Liver (tissue), 9 donors: Measurements from ENCODE around the gene EXOC3. TPM values are rescaled to one million over a fixed set of nuclear protein-coding genes. Genes with fewer than 3 reads are reported as not detected.

Experiments
- DNase-seq: peaks from one replicate; pipeline ENCODE4 v3.0.0-alpha.2; 2017; ENCODE audit warnings: low spot score
- H3K27ac ChIP-seq, 2 donors: one replicate each; pipeline ENCODE4 v1.7.0; 2013; ENCODE audit warnings: inconsistent platforms in 2 of 2, low read length in 2 of 2, control low read depth in 1 of 2, low read depth in 1 of 2, mild to moderate bottlenecking in 1 of 2
- H3K27me3 ChIP-seq, 4 donors: one replicate each; pipeline versions ENCODE4 v1.6.1 to v1.7.0; 2013; ENCODE audit warnings: low read length in 3 of 4, inconsistent platforms in 1 of 4, mild to moderate bottlenecking in 1 of 4, moderate library complexity in 1 of 4; ENCODE audit not compliant: control insufficient read depth in 4 of 4, insufficient read depth in 4 of 4
- H3K36me3 ChIP-seq, 4 donors: one replicate each; pipeline versions ENCODE4 v1.6.1 to v1.7.0; 2013; ENCODE audit warnings: low read length in 3 of 4, mild to moderate bottlenecking in 3 of 4, low read depth in 1 of 4, moderate library complexity in 1 of 4; ENCODE audit not compliant: control insufficient read depth in 4 of 4, insufficient read depth in 3 of 4
- H3K4me1 ChIP-seq, 4 donors: one replicate each; pipeline versions ENCODE4 v1.6.1 to v1.7.0; 2013; ENCODE audit warnings: low read length in 3 of 4, mild to moderate bottlenecking in 3 of 4, moderate library complexity in 1 of 4; ENCODE audit not compliant: control insufficient read depth in 4 of 4, insufficient read depth in 4 of 4
- H3K4me3 ChIP-seq, 3 donors: one replicate each; pipeline versions ENCODE4 v1.6.1 to v1.7.0; 2013; ENCODE audit warnings: low read length in 3 of 3, control low read depth in 1 of 3, low read depth in 1 of 3, mild to moderate bottlenecking in 1 of 3
- H3K9ac ChIP-seq, 2 donors: one replicate each; pipeline ENCODE4 v1.7.0; 2013; ENCODE audit warnings: low read length in 2 of 2, mild to moderate bottlenecking in 2 of 2, moderate library complexity in 2 of 2, control low read depth in 1 of 2, low read depth in 1 of 2
- H3K9me3 ChIP-seq, 4 donors: one replicate each; pipeline versions ENCODE4 v1.6.1 to v1.7.0; 2013; ENCODE audit warnings: low read length in 3 of 4; ENCODE audit not compliant: control insufficient read depth in 4 of 4
- ATF3 ChIP-seq: IDR thresholded peaks from 2 replicates; pipeline ENCODE4 v1.6.1; 2016; ENCODE audit warnings: antibody characterized with exemption
- CTCF ChIP-seq: fragments of 150-350 bp; IDR thresholded peaks from 2 replicates; pipeline ENCODE4 v1.5.1; 2017; ENCODE audit warnings: improper control_type of control experiment, low read depth, low read length; ENCODE audit not compliant: missing input control
- EGR1 ChIP-seq, 2 donors: IDR thresholded peaks; 2 replicates each; pipeline ENCODE4 v1.6.1; 2016 to 2018; ENCODE audit warnings: antibody characterized with exemption in 2 of 2, low read depth in 2 of 2
- FOXA1 ChIP-seq: IDR thresholded peaks from 2 replicates; pipeline ENCODE4 v1.6.1; 2016; ENCODE audit warnings: antibody characterized with exemption
- GABPA ChIP-seq, 2 donors: IDR thresholded peaks in 1 of 2; conservative IDR thresholded peaks in 1 of 2; 2 replicates each; pipeline ENCODE4 v1.6.1; 2016; ENCODE audit warnings: antibody characterized with exemption in 2 of 2, mild to moderate bottlenecking in 1 of 2, moderate library complexity in 1 of 2
- HNF4A ChIP-seq, 2 donors: conservative IDR thresholded peaks; 2 replicates each; pipeline ENCODE4 v1.6.1; 2016; ENCODE audit warnings: antibody characterized with exemption in 2 of 2, mild to moderate bottlenecking in 2 of 2
- HNF4G ChIP-seq: IDR thresholded peaks from 2 replicates; pipeline ENCODE4 v1.6.1; 2016; ENCODE audit warnings: antibody characterized with exemption
- JUND ChIP-seq, 2 donors: IDR thresholded peaks; 2 replicates each; pipeline ENCODE4 v1.6.1; 2016; ENCODE audit warnings: antibody characterized with exemption in 2 of 2
- NR2F2 ChIP-seq: IDR thresholded peaks from 2 replicates; pipeline ENCODE4 v1.6.1; 2016; ENCODE audit warnings: antibody characterized with exemption
- RAD21 ChIP-seq, 2 donors: IDR thresholded peaks; 2 replicates each; pipeline ENCODE4 v1.6.1; 2016; ENCODE audit warnings: antibody characterized with exemption in 2 of 2, mild to moderate bottlenecking in 2 of 2
- RXRA ChIP-seq, 2 donors: IDR thresholded peaks; 2 replicates each; pipeline ENCODE4 v1.6.1; 2017 to 2018; ENCODE audit warnings: antibody characterized with exemption in 2 of 2, mild to moderate bottlenecking in 1 of 2
- SP1 ChIP-seq: IDR thresholded peaks from 2 replicates; pipeline ENCODE4 v1.6.1; 2018; ENCODE audit warnings: antibody characterized with exemption, mild to moderate bottlenecking
- TAF1 ChIP-seq: conservative IDR thresholded peaks from 2 replicates; pipeline ENCODE4 v1.6.1; 2016; ENCODE audit warnings: antibody characterized with exemption, mild to moderate bottlenecking
- YY1 ChIP-seq: IDR thresholded peaks from 2 replicates; pipeline ENCODE4 v1.6.1; 2016; ENCODE audit warnings: antibody characterized with exemption, mild to moderate bottlenecking
- WGBS: extraction: QIAGEN DNeasy Blood & Tissue Kit; methylation state at CpG from one replicate; pipeline ENCODE4 v1.1.7; 2013; 5-methylcytosine and 5-hydroxymethylcytosine counted together
- polyA plus RNA-seq, 2 donors: library from polyadenylated mRNA; stranded (reverse) in 1 of 2; unstranded in 1 of 2; fragments of 200-250 nt in 1 of 2; fragments of >200 nt in 1 of 2; fragmentation: Nextera tagmentation in 1 of 2; extraction: Ambion mirVana in 1 of 2; gene quantifications; one replicate each; pipeline versions ENCODE4 v1.2.1 to v1.2.3, GENCODE V29; 2013 to 2015
- total RNA-seq, 2 donors: library from RNA; depleted of rRNA; stranded (reverse); fragments of >200 nt; gene quantifications; one replicate each; pipeline ENCODE4 v1.2.3, GENCODE V29; 2014
- TF ChIP-seq, protein P1 (sequence below): IDR thresholded peaks from 2 replicates; pipeline ENCODE4 v1.6.1; 2016; ENCODE audit warnings: antibody characterized with exemption, mild to moderate bottlenecking
- TF ChIP-seq, protein P2 (sequence below): IDR thresholded peaks from 2 replicates; pipeline ENCODE4 v1.6.1; 2016; ENCODE audit warnings: antibody characterized with exemption
- donor health status: healthy.
- donor health status: healthy.
- donor health status: healthy.
- donor health status: healthy.
- donor health status: healthy.

The EXOC3 gene
- total and polyA plus RNA-seq, 4 donors, result 12.4 to 23.9 (median 18.5) TPM

GRCh38 chr5:468401-468800 lies 25.4 kb downstream of the EXOC3 start:
- H3K9me3 ChIP-seq, result no peaks in the 10 kb centered on the region
- no peak overlapping the region for H3K4me3 ChIP-seq
- no peak overlapping the region for H3K27ac ChIP-seq
- TF ChIP-seq YY1 (no peak), GABPA (IDR thresholded peaks at IDR 0.05 in 1 of 2, conservative IDR thresholded peaks at IDR 0.05 in 1 of 2) (no peak), EGR1 (IDR thresholded peaks at IDR 0.05; ENCODE audit: low read depth in 2 of 2) (no peak), HNF4A (conservative IDR thresholded peaks at IDR 0.05) (no peak), SP1 (no peak), NR2F2 (no peak), ATF3 (no peak), TAF1 (no peak), RXRA (IDR thresholded peaks at IDR 0.05) (no peak), HNF4G (no peak), FOXA1 (no peak), JUND (IDR thresholded peaks at IDR 0.05) (no peak)
- TF ChIP-seq, protein P1, sequence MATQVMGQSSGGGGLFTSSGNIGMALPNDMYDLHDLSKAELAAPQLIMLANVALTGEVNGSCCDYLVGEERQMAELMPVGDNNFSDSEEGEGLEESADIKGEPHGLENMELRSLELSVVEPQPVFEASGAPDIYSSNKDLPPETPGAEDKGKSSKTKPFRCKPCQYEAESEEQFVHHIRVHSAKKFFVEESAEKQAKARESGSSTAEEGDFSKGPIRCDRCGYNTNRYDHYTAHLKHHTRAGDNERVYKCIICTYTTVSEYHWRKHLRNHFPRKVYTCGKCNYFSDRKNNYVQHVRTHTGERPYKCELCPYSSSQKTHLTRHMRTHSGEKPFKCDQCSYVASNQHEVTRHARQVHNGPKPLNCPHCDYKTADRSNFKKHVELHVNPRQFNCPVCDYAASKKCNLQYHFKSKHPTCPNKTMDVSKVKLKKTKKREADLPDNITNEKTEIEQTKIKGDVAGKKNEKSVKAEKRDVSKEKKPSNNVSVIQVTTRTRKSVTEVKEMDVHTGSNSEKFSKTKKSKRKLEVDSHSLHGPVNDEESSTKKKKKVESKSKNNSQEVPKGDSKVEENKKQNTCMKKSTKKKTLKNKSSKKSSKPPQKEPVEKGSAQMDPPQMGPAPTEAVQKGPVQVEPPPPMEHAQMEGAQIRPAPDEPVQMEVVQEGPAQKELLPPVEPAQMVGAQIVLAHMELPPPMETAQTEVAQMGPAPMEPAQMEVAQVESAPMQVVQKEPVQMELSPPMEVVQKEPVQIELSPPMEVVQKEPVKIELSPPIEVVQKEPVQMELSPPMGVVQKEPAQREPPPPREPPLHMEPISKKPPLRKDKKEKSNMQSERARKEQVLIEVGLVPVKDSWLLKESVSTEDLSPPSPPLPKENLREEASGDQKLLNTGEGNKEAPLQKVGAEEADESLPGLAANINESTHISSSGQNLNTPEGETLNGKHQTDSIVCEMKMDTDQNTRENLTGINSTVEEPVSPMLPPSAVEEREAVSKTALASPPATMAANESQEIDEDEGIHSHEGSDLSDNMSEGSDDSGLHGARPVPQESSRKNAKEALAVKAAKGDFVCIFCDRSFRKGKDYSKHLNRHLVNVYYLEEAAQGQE, result no peak
- TF ChIP-seq, protein P2, sequence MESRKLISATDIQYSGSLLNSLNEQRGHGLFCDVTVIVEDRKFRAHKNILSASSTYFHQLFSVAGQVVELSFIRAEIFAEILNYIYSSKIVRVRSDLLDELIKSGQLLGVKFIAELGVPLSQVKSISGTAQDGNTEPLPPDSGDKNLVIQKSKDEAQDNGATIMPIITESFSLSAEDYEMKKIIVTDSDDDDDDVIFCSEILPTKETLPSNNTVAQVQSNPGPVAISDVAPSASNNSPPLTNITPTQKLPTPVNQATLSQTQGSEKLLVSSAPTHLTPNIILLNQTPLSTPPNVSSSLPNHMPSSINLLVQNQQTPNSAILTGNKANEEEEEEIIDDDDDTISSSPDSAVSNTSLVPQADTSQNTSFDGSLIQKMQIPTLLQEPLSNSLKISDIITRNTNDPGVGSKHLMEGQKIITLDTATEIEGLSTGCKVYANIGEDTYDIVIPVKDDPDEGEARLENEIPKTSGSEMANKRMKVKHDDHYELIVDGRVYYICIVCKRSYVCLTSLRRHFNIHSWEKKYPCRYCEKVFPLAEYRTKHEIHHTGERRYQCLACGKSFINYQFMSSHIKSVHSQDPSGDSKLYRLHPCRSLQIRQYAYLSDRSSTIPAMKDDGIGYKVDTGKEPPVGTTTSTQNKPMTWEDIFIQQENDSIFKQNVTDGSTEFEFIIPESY, result no peak
- H3K4me1 ChIP-seq, result peaks cover 5 to 15% (median 10%) of the 10 kb centered on the region in 4 donors
- H3K36me3 ChIP-seq, result peaks cover 4 to 31% (median 21%) of the 10 kb centered on the region in 4 donors
- H3K9ac ChIP-seq, result no peak overlapping the region
- H3K27me3 ChIP-seq, result no peaks in the 10 kb centered on the region
- no peak for DNase-seq
- WGBS, result 94% methylated on average over 5 of the region's 6 CpGs

DNA sequence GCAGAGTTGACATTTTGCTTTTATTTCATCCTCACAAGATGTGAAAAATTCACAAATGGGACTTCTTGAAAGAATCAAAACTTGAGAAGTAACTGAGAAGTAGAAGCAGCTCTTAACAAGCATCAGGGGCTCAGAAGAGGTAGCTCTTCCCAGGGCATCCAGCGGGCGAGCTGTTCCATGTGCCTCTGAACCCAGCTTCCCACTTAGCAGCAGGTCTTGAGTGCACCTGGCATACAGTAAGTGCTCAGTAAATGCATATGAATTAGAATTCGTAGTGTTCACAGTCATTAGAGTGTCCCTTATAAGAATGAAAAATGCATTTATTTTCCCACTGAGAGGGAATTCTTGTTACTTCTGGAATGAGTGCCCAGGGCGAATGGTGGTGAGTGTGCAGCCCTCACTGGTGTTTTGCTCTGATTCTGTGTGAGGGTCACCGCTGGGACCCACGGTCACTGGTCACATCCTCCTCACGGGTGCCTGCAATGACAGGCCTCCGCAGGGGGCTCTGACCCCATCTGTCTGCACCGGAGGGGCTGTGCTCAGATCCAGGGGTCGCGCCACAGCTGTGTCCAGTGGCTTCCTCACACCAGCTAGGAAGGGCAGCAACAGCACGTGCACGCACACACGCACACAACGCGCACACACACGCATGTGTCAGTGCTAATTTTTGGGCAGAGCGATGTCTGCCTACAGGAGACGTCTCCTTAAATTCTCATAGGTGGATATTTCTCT lies 26.9 kb downstream of the EXOC3 start:
- DNase-seq, result no peak
- H3K27ac ChIP-seq, result no peak overlapping the region
- no peak overlapping the region for H3K4me3 ChIP-seq
- peaks cover 12 to 25% (median 18%) of the 10 kb centered on the region in 4 donors for H3K4me1 ChIP-seq
- no peaks in the 10 kb centered on the region for H3K9me3 ChIP-seq
- no peaks in the 10 kb centered on the region for H3K27me3 ChIP-seq
- peaks cover 0 to 20% (median 14%) of the 10 kb centered on the region in 4 donors for H3K36me3 ChIP-seq
- 94% methylated on average over 19 of the region's 19 CpGs for WGBS
- H3K9ac ChIP-seq, result no peak overlapping the region
- TF ChIP-seq EGR1 (IDR thresholded peaks at IDR 0.05; ENCODE audit: low read depth in 2 of 2) (no peak), YY1 (no peak), NR2F2 (no peak), HNF4G (no peak), GABPA (IDR thresholded peaks at IDR 0.05 in 1 of 2, conservative IDR thresholded peaks at IDR 0.05 in 1 of 2) (no peak), ATF3 (no peak), RXRA (IDR thresholded peaks at IDR 0.05) (no peak), CTCF (no peak), JUND (IDR thresholded peaks at IDR 0.05) (no peak), RAD21 (IDR thresholded peaks at IDR 0.05) (no peak), TAF1 (no peak)
- TF ChIP-seq, protein P1, result no peak
- TF ChIP-seq, protein P2, result no peak
